ENCODE results near the gene MST1. TPM values are rescaled to one million over a fixed set of nuclear protein-coding genes. Genes with fewer than 3 reads are reported as not detected.

MST1 gene
- total and polyA plus RNA-seq, 2 of the 8 experiments (the other 6 are each of a cell fraction or from before 2014, with no cell fraction given) = 6.2 to 9.5 TPM

DNA sequence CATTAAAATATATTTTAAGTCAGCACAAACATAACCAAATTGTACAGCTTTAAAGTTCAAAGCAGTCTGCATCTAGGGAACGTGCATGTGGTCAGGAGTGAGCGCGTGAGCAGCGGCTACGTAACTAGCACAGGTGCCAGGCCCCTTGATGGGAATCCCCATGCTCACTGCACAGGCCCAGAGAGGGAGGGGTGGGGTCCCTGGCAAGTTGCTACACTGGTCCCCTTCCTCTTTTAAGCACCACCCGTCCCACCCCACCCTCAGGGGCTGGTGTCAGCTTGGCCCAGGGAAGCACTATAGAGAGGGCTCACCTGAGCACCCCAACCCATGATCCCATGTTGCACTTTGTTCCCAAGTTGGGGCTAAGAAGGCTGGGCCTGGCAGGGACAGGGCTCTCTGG, 35.3 kb upstream of the MST1 start:
- no peak overlapping the region for H4K5ac ChIP-seq (ENCODE audit: insufficient read length, low read depth, low read length)
- peak overlapping the region; percentile 69; the same call in 1 of the 2 replicates for H2AK5ac ChIP-seq (ENCODE audit: low read depth, low read length)
- H3K79me2 ChIP-seq (ENCODE audit: control insufficient read depth in 1 of 2, insufficient read depth in 2 of 2, low read length in 2 of 2) = peaks cover 0 to 8% of the 10 kb centered on the region in 2 experiments; a peak in 1 of 4 replicates
- H3K14ac ChIP-seq (ENCODE audit: insufficient read length) = no peak overlapping the region
- H2BK5ac ChIP-seq (ENCODE audit: low read depth, low read length) = no peak overlapping the region; the same call in 1 of the 2 replicates
- peak overlapping the region; percentile 43 to 90 (median 86) for H3K9ac ChIP-seq (replicated peaks in 1 of 4; ENCODE audit: extremely low read depth in 1 of 4, low read depth in 3 of 4, low read length in 3 of 4)
- H3K79me1 ChIP-seq (ENCODE audit: low read depth, low read length) = peaks cover 5% of the 10 kb centered on the region; the same call in 1 of the 2 replicates
- FAIRE-seq (no peak), DNase-seq (ENCODE audit: low read depth in 1 of 2, low spot score in 2 of 2) (peak in 1 of 2 experiments; percentile 50)
- no peak overlapping the region for H3K4ac ChIP-seq (replicated peaks; ENCODE audit: insufficient read length, low read depth, low read length)
- peaks cover 6% of the 10 kb centered on the region; the same call in 1 of the 2 replicates for H3K23me2 ChIP-seq (ENCODE audit: low read depth, low read length)
- peaks cover 7 to 20% of the 10 kb centered on the region in 2 experiments for H4K20me1 ChIP-seq (replicated peaks in 1 of 2; ENCODE audit: control insufficient read depth in 1 of 2, insufficient read depth in 2 of 2, low read length in 2 of 2)
- peak overlapping the region; percentile 72 to 97 (median 94) for H3K4me3 ChIP-seq (ENCODE audit: extremely low read depth in 1 of 4, insufficient read depth in 2 of 4, low read depth in 3 of 4, low read length in 4 of 4)
- no peaks in the 10 kb centered on the region for H3K27me3 ChIP-seq (replicated peaks in 1 of 4; ENCODE audit: control insufficient read depth in 3 of 4, extremely low read depth in 1 of 4, insufficient read depth in 3 of 4, low read length in 3 of 4)
- peak overlapping the region; percentile 10 for H4K91ac ChIP-seq (replicated peaks; ENCODE audit: insufficient read length, low read length)
- H3K27ac ChIP-seq (ENCODE audit: low read depth, low read length) = peak overlapping the region; percentile 80; the same call in 1 of the 2 replicates
- H3K23ac ChIP-seq (ENCODE audit: insufficient read length) = no peak overlapping the region
- POLR2A ChIA-PET (ENCODE audit: partially characterized antibody) = interaction anchor here (0.7 to 7.3 kb wide), 5 partner anchors 10 to 555 kb away, joined by 3 to 41 read pairs (median 13); partner anchors contain the start of gene IP6K1
- no peak overlapping the region; the same call in 1 of the 2 replicates for H2BK12ac ChIP-seq (ENCODE audit: low read depth, low read length)
- peak overlapping the region; percentile 59 to 82 for H3K4me2 ChIP-seq (ENCODE audit: insufficient read depth in 1 of 2, low read depth in 2 of 2, low read length in 2 of 2)
- H2BK120ac ChIP-seq (replicated peaks; ENCODE audit: low read depth, low read length) = no peak overlapping the region
- no peak overlapping the region for H3K56ac ChIP-seq (replicated peaks; ENCODE audit: insufficient read length, low read depth, low read length)
- WGBS, 2 experiments (ENCODE audit: extremely low coverage in 1 of 2, insufficient coverage in 1 of 2, insufficient read length in 1 of 2, insufficient replicate concordance in 2 of 2, low coverage in 1 of 2, low lambda C conversion rate in 2 of 2, missing lambda C conversion rate in 1 of 2) = 42% methylated on average over 6 of the region's 6 CpGs; no CpG with 5 or more reads in 1 of the 2 experiments
- peaks cover 0 to 15% (median 8%) of the 10 kb centered on the region in 4 experiments; a peak in 6 of 7 replicates for H3K4me1 ChIP-seq (replicated peaks in 1 of 4; ENCODE audit: control insufficient read depth in 3 of 4, insufficient read depth in 4 of 4, low read length in 3 of 4)
- peaks cover 10 to 20% (median 18%) of the 10 kb centered on the region in 4 experiments for H3K36me3 ChIP-seq (ENCODE audit: control insufficient read depth in 2 of 4, insufficient read depth in 4 of 4, low read length in 3 of 4)
- no peak overlapping the region for H2AFZ ChIP-seq (ENCODE audit: low read length)
- CTCF ChIA-PET (ENCODE audit: partially characterized antibody) = interaction anchor here (0.8 to 1.5 kb wide), 5 partner anchors 20 to 205 kb away, joined by 3 to 14 read pairs (median 3); partner anchors contain the start of genes IP6K1 and MON1A
- H2BK20ac ChIP-seq (ENCODE audit: low read length) = no peak overlapping the region
- no peak overlapping the region for H2BK15ac ChIP-seq (ENCODE audit: low read length)
- TF ChIP-seq SUZ12 (IDR thresholded peaks at IDR 0.05; ENCODE audit: low read length) (no peak), POU5F1 (IDR thresholded peaks at IDR 0.05; ENCODE audit: low read depth, low read length) (no peak), EP300 (IDR thresholded peaks at IDR 0.05; ENCODE audit: borderline replicate concordance in 1 of 2, low read depth in 2 of 2, low read length in 2 of 2) (no peak), GTF2F1 (IDR thresholded peaks at IDR 0.05; ENCODE audit: borderline replicate concordance, low read depth, low read length) (no peak), YY1 (IDR thresholded peaks at IDR 0.05; ENCODE audit: low read depth, low read length) (no peak), CBX8 (IDR thresholded peaks at IDR 0.05; ENCODE audit: borderline replicate concordance, low read depth, low read length) (no peak), RBBP5 (IDR thresholded peaks at IDR 0.05; ENCODE audit: borderline replicate concordance, low read depth, low read length) (0 out of 2 replicates have a peak, but pooled peaks have one; percentile 4), KDM5A (IDR thresholded peaks at IDR 0.05; ENCODE audit: low read length) (no peak)
- peak overlapping the region; percentile 94 for H4K8ac ChIP-seq (ENCODE audit: extremely low read depth, insufficient read depth, low read length)
- no peak overlapping the region; the same call in 1 of the 2 replicates for H3K18ac ChIP-seq (ENCODE audit: extremely low read depth, low read length)
- H3K9me3 ChIP-seq (ENCODE audit: insufficient read depth in 2 of 2, low read depth in 1 of 2, low read length in 1 of 2) = no peaks in the 10 kb centered on the region
